H9 (cell line): ENCODE results near the gene LGALS7B. TPM values are rescaled to one million over a fixed set of nuclear protein-coding genes. Genes with fewer than 3 reads are reported as not detected.

Experiments
- DNase-seq: peaks from one replicate; pipeline ENCODE4 v3.0.0-alpha.2; 2017
- H2AFZ ChIP-seq: one replicate; pipeline ENCODE4 v1.6.1; 2013; ENCODE audit warnings: mild to moderate bottlenecking, low read length, control low read depth, moderate library complexity
- H2AK5ac ChIP-seq: 2 replicates; pipeline ENCODE4 v1.6.1; 2013; ENCODE audit warnings: low read length, control low read depth, mixed read lengths; ENCODE audit not compliant: insufficient read length
- H2BK120ac ChIP-seq: one replicate; pipeline ENCODE4 v1.6.1; 2013; ENCODE audit warnings: low read depth, mild to moderate bottlenecking, low read length, control low read depth, inconsistent platforms; ENCODE audit not compliant: poor library complexity, severe bottlenecking
- H2BK12ac ChIP-seq: 2 replicates; pipeline ENCODE4 v1.6.1; 2013; ENCODE audit warnings: low read length, control low read depth, mixed read lengths, low read depth; ENCODE audit not compliant: insufficient read length
- H2BK15ac ChIP-seq: 2 replicates; pipeline ENCODE4 v1.6.1; 2013; ENCODE audit warnings: low read depth, low read length, control low read depth
- H2BK20ac ChIP-seq: one replicate; pipeline ENCODE4 v1.6.1; 2013; ENCODE audit warnings: low read depth, mild to moderate bottlenecking, low read length, control low read depth, inconsistent platforms; ENCODE audit not compliant: poor library complexity, severe bottlenecking
- H2BK5ac ChIP-seq: 2 replicates; pipeline ENCODE4 v1.6.1; 2013; ENCODE audit warnings: low read length, control low read depth, mixed read lengths; ENCODE audit not compliant: insufficient read length
- H3K14ac ChIP-seq: 2 replicates; pipeline ENCODE4 v1.6.1; 2013; ENCODE audit warnings: low read length, control low read depth; ENCODE audit not compliant: insufficient read depth
- H3K18ac ChIP-seq: 2 replicates; pipeline ENCODE4 v1.6.1; 2013; ENCODE audit warnings: low read depth, mild to moderate bottlenecking, mixed read lengths, low read length, control low read depth; ENCODE audit not compliant: insufficient read length
- H3K23ac ChIP-seq: 2 replicates; pipeline ENCODE4 v1.6.1; 2013; ENCODE audit warnings: low read length, control low read depth, mixed read lengths, low read depth; ENCODE audit not compliant: insufficient read length
- H3K23me2 ChIP-seq: 2 replicates; pipeline ENCODE4 v1.6.1; 2013; ENCODE audit warnings: low read depth, mild to moderate bottlenecking, mixed read lengths, low read length, control low read depth; ENCODE audit not compliant: insufficient read length, poor library complexity, severe bottlenecking
- H3K27ac ChIP-seq: 2 replicates; pipeline ENCODE4 v1.5.1; 2013; ENCODE audit warnings: low read length, control low read depth, mixed read lengths, low read depth; ENCODE audit not compliant: insufficient read length
- H3K27me3 ChIP-seq: 2 replicates; pipeline ENCODE4 v1.6.1; 2013; ENCODE audit warnings: low read length, control low read depth, inconsistent platforms; ENCODE audit not compliant: insufficient read depth
- H3K4ac ChIP-seq: 2 replicates; pipeline ENCODE4 v1.6.1; 2013; ENCODE audit warnings: low read depth, mild to moderate bottlenecking, control low read depth, inconsistent platforms, low read length, moderate library complexity
- H3K4me1 ChIP-seq: 2 replicates; pipeline ENCODE4 v1.6.1; 2013; ENCODE audit warnings: low read length, control low read depth, inconsistent platforms; ENCODE audit not compliant: insufficient read depth
- H3K4me2 ChIP-seq: 2 replicates; pipeline ENCODE4 v1.6.1; 2013; ENCODE audit warnings: low read length, control low read depth, mixed read lengths; ENCODE audit not compliant: insufficient read length, insufficient read depth
- H3K56ac ChIP-seq: 2 replicates; pipeline ENCODE4 v1.6.1; 2013; ENCODE audit warnings: low read depth, mild to moderate bottlenecking, mixed read lengths, low read length, control low read depth; ENCODE audit not compliant: insufficient read length
- H3K79me1 ChIP-seq: 2 replicates; pipeline ENCODE4 v1.6.1; 2013; ENCODE audit warnings: low read depth, mild to moderate bottlenecking, moderate library complexity, low read length, control low read depth, inconsistent platforms; ENCODE audit not compliant: insufficient read depth, poor library complexity, severe bottlenecking
- H3K79me2 ChIP-seq: 2 replicates; pipeline ENCODE4 v1.6.1; 2013; ENCODE audit warnings: low read length, control low read depth, inconsistent platforms; ENCODE audit not compliant: insufficient read depth
- H3K9ac ChIP-seq: 2 replicates; pipeline ENCODE4 v1.6.1; 2013; ENCODE audit warnings: low read length, control low read depth, mixed read lengths; ENCODE audit not compliant: insufficient read length; ENCODE audit errors: extremely low read depth
- H3K9me3 ChIP-seq: one replicate; pipeline ENCODE4 v1.6.1; 2013; ENCODE audit warnings: low read depth, low read length, inconsistent platforms; ENCODE audit not compliant: control insufficient read depth
- H3T11ph ChIP-seq: one replicate; pipeline ENCODE4 v1.6.1; 2013; ENCODE audit warnings: mild to moderate bottlenecking, low read length, control low read depth, inconsistent platforms
- H4K20me1 ChIP-seq: one replicate; pipeline ENCODE4 v1.6.1; 2013; ENCODE audit not compliant: control insufficient read depth, insufficient read length, insufficient read depth
- H4K5ac ChIP-seq: 2 replicates; pipeline ENCODE4 v1.6.1; 2013; ENCODE audit warnings: low read depth, mild to moderate bottlenecking, mixed read lengths, low read length, control low read depth; ENCODE audit not compliant: insufficient read length
- H4K8ac ChIP-seq: replicated peaks from 2 replicates; pipeline ENCODE4 v1.6.1; 2013; ENCODE audit warnings: low read length, control low read depth, mixed read lengths, low read depth; ENCODE audit not compliant: insufficient read length
- H4K91ac ChIP-seq: 2 replicates; pipeline ENCODE4 v1.6.1; 2013; ENCODE audit warnings: low read depth, mild to moderate bottlenecking, moderate library complexity, mixed read lengths, low read length, control low read depth; ENCODE audit not compliant: insufficient read length
- H3K27ac Mint-ChIP-seq, 3 experiments: 2 replicates in 2 of 3; 3 replicates in 1 of 3; pipeline ENCODE4 v1.8.0; 2020 to 2021; ENCODE audit warnings: mixed read lengths in 3 of 3, mild to moderate bottlenecking in 1 of 3, moderate library complexity in 1 of 3
- H3K27me3 Mint-ChIP-seq: 2 replicates; pipeline ENCODE4 v1.8.0; 2021; ENCODE audit warnings: low read depth, mild to moderate bottlenecking, moderate library complexity, mixed read lengths
- H3K36me3 Mint-ChIP-seq, 3 experiments: 2 replicates in 2 of 3; 3 replicates in 1 of 3; pipeline ENCODE4 v1.8.0; 2020 to 2021; ENCODE audit warnings: low read depth in 3 of 3, mixed read lengths in 3 of 3; ENCODE audit not compliant: insufficient read depth in 1 of 3
- H3K4me1 Mint-ChIP-seq, 2 experiments: 2 replicates each; pipeline ENCODE4 v1.8.0; 2020; ENCODE audit warnings: mixed read lengths in 2 of 2
- H3K4me3 Mint-ChIP-seq, 2 experiments: 2 replicates in 1 of 2; 3 replicates in 1 of 2; pipeline ENCODE4 v1.8.0; 2020 to 2021; ENCODE audit warnings: mild to moderate bottlenecking in 2 of 2, mixed read lengths in 2 of 2, moderate library complexity in 1 of 2
- H3K9me3 Mint-ChIP-seq, 2 experiments: 2 replicates in 1 of 2; 3 replicates in 1 of 2; pipeline ENCODE4 v1.8.0; 2020; ENCODE audit warnings: mild to moderate bottlenecking in 2 of 2, mixed read lengths in 2 of 2, moderate library complexity in 1 of 2
- WGBS: extraction: QIAGEN DNeasy Blood & Tissue Kit; methylation state at CpG from one replicate; pipeline ENCODE4 v1.1.7; 2013; ENCODE audit warnings: missing lambda C conversion rate, low lambda C conversion rate, mixed read lengths; ENCODE audit not compliant: insufficient read length; ENCODE audit errors: extremely low coverage; 5-methylcytosine and 5-hydroxymethylcytosine counted together
- total RNA-seq: library from RNA; stranded (reverse); gene quantifications from 2 replicates; pipeline ENCODE4 v1.2.1, GENCODE V29; 2021
- TF ChIP-seq, protein P1 (sequence below): fragments of 200-600 bp; sonication (generic); conservative IDR thresholded peaks from 3 replicates; pipeline ENCODE4 v1.8.0; 2021; ENCODE audit warnings: antibody characterized with exemption, mild to moderate bottlenecking

LGALS7B gene
- total RNA-seq, 1 experiment from 2014 or later = 0.90 TPM

DNA sequence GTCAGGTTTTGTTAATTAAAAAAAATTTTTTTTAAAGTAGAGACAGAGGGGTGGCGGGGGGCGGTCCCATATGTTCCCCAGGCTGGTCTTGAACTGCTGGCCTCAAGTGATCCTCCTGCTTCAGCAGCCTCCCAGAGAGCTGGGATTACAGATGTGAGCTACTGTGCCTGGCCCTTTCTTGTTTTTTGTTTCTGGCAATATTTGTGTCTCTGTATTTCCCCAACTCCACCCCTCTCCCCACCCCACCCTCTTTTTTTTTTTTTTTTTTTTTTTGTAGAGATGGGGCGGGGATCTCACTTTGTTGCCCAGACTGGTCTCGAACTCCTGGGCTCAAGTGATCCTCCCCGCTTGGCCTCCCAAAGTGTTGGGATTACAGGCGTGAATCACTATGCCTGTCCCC, 44.1 kb upstream of the LGALS7B start:
- Mint-ChIP-seq H3K36me3 (peaks cover 0 to 2% (median 0%) of the 10 kb centered on the region in 3 experiments; a peak in 1 of 7 replicates), H3K4me1 (peaks cover 0 to 5% of the 10 kb centered on the region in 2 experiments; a peak in 1 of 4 replicates), H3K27me3 (peaks cover 20% of the 10 kb centered on the region), H3K4me3 (no peak overlapping the region), H3K27ac (no peak overlapping the region), H3K9me3 (no peaks in the 10 kb centered on the region; a peak in 1 of 5 replicates)
- DNase-seq = no peak
- H3K4me2 ChIP-seq = no peak overlapping the region
- no peak overlapping the region for H4K8ac ChIP-seq
- no peak overlapping the region for H3K4ac ChIP-seq
- H3K4me1 ChIP-seq = no peaks in the 10 kb centered on the region
- H3K79me1 ChIP-seq = no peaks in the 10 kb centered on the region
- no peak overlapping the region for H2AFZ ChIP-seq
- H2BK5ac ChIP-seq = no peak overlapping the region
- H3K27me3 ChIP-seq = no peaks in the 10 kb centered on the region; the same call in 1 of the 2 replicates
- H4K91ac ChIP-seq = no peak overlapping the region
- no peak overlapping the region for H2BK15ac ChIP-seq
- no peak overlapping the region for H3K18ac ChIP-seq
- no peak overlapping the region for H3K23ac ChIP-seq
- no peak overlapping the region for H3K27ac ChIP-seq
- no peaks in the 10 kb centered on the region for H3K79me2 ChIP-seq
- H3T11ph ChIP-seq = no peak overlapping the region
- H2BK120ac ChIP-seq = no peak overlapping the region
- no peak overlapping the region for H3K56ac ChIP-seq
- no peak overlapping the region for H2AK5ac ChIP-seq
- no peak overlapping the region for H2BK12ac ChIP-seq
- no peak overlapping the region for H2BK20ac ChIP-seq
- no peaks in the 10 kb centered on the region for H3K23me2 ChIP-seq
- H3K14ac ChIP-seq = no peak overlapping the region
- H3K9me3 ChIP-seq = no peaks in the 10 kb centered on the region
- H3K9ac ChIP-seq = no peak overlapping the region
- no CpG with 5 or more reads among the region's 6 CpGs for WGBS
- TF ChIP-seq, protein P1, sequence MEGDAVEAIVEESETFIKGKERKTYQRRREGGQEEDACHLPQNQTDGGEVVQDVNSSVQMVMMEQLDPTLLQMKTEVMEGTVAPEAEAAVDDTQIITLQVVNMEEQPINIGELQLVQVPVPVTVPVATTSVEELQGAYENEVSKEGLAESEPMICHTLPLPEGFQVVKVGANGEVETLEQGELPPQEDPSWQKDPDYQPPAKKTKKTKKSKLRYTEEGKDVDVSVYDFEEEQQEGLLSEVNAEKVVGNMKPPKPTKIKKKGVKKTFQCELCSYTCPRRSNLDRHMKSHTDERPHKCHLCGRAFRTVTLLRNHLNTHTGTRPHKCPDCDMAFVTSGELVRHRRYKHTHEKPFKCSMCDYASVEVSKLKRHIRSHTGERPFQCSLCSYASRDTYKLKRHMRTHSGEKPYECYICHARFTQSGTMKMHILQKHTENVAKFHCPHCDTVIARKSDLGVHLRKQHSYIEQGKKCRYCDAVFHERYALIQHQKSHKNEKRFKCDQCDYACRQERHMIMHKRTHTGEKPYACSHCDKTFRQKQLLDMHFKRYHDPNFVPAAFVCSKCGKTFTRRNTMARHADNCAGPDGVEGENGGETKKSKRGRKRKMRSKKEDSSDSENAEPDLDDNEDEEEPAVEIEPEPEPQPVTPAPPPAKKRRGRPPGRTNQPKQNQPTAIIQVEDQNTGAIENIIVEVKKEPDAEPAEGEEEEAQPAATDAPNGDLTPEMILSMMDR = no peak
- H4K5ac ChIP-seq = no peak overlapping the region
- no peaks in the 10 kb centered on the region for H4K20me1 ChIP-seq
